Mucosa of rectum (tissue), 2 donors: ENCODE results near the gene GADD45A.

Experiments used
- H3K27ac ChIP-seq, 2 donors: one replicate each; pipeline ENCODE4 v1.7.0; 2013; ENCODE audit warnings: inconsistent platforms in 2 of 2, low read depth in 2 of 2, low read length in 2 of 2
- H3K27me3 ChIP-seq, 2 donors: one replicate each; pipeline ENCODE4 v1.7.0; 2013; ENCODE audit warnings: low read length in 2 of 2; ENCODE audit not compliant: control insufficient read depth in 2 of 2, insufficient read depth in 2 of 2
- H3K36me3 ChIP-seq, 2 donors: one replicate each; pipeline ENCODE4 v1.7.0; 2013; ENCODE audit warnings: low read length in 2 of 2; ENCODE audit not compliant: control insufficient read depth in 2 of 2, insufficient read depth in 2 of 2
- H3K4me1 ChIP-seq, 2 donors: one replicate each; pipeline ENCODE4 v1.7.0; 2013; ENCODE audit warnings: low read length in 2 of 2, mild to moderate bottlenecking in 1 of 2; ENCODE audit not compliant: control insufficient read depth in 2 of 2, insufficient read depth in 2 of 2
- H3K4me3 ChIP-seq, 2 donors: one replicate each; pipeline ENCODE4 v1.7.0; 2013; ENCODE audit warnings: low read length in 2 of 2
- H3K9ac ChIP-seq, 2 donors: one replicate each; pipeline ENCODE4 v1.7.0; 2013; ENCODE audit warnings: low read length in 2 of 2, low read depth in 1 of 2, mild to moderate bottlenecking in 1 of 2
- H3K9me3 ChIP-seq, 2 donors: one replicate each; pipeline ENCODE4 v1.7.0; 2013; ENCODE audit warnings: low read length in 2 of 2; ENCODE audit not compliant: control insufficient read depth in 2 of 2
- donor health status: healthy.
- donor health status: Normal muscosa, but diverticular disease.

Gene GADD45A

DNA sequence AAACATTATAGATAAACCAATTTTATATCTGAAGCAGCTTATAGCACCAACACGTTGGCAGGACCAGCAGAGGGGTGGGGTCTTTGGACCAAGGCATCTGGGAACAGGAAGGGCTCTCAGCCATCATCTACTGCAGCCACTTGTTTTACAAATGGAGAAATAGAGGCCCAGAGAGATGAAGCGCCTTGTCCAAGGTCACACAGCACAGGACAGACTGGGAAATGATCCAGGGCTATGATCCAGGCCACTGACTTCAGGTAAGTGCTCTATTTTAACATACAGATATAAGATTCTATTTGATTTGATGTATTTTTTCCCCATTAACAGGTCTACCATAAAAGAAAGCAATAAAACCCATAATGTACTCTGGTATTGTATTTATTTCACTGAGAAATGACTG lies 16.9 kb downstream of the GADD45A start:
- H3K36me3 ChIP-seq: peaks cover 8% of the 10 kb centered on the region in 2 donors
- H3K27ac ChIP-seq: no peak overlapping the region
- no peak overlapping the region for H3K4me3 ChIP-seq
- no peaks in the 10 kb centered on the region for H3K9me3 ChIP-seq
- no peak overlapping the region for H3K9ac ChIP-seq
- H3K4me1 ChIP-seq: no peaks in the 10 kb centered on the region
- H3K27me3 ChIP-seq: no peaks in the 10 kb centered on the region

DNA sequence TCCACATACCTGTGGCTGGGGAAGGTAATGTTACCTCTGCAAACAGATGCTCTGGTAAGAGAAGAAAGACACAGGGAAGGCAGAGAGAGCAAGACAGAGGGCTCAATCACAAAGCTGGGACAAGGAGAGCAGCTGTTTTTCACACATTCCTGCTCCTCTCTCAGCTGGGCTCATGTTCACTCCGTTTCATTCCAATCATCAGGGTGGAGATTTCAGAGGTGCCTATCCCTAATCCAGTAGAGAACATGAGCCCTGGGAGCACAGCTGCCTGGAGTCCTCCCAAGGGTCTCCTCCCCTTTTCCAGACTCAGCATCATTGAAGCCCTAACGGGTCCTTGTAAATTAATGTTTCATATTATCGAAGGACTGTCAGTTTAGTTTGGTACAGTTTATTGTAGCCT lies 19.4 kb downstream of the GADD45A start:
- H3K36me3 ChIP-seq: peaks cover 8 to 13% of the 10 kb centered on the region in 2 donors
- no peaks in the 10 kb centered on the region for H3K9me3 ChIP-seq
- no peak overlapping the region for H3K9ac ChIP-seq
- H3K27me3 ChIP-seq: no peaks in the 10 kb centered on the region
- H3K4me3 ChIP-seq: no peak overlapping the region
- H3K4me1 ChIP-seq: peaks cover 9 to 12% of the 10 kb centered on the region in 2 donors
- no peak overlapping the region for H3K27ac ChIP-seq

DNA sequence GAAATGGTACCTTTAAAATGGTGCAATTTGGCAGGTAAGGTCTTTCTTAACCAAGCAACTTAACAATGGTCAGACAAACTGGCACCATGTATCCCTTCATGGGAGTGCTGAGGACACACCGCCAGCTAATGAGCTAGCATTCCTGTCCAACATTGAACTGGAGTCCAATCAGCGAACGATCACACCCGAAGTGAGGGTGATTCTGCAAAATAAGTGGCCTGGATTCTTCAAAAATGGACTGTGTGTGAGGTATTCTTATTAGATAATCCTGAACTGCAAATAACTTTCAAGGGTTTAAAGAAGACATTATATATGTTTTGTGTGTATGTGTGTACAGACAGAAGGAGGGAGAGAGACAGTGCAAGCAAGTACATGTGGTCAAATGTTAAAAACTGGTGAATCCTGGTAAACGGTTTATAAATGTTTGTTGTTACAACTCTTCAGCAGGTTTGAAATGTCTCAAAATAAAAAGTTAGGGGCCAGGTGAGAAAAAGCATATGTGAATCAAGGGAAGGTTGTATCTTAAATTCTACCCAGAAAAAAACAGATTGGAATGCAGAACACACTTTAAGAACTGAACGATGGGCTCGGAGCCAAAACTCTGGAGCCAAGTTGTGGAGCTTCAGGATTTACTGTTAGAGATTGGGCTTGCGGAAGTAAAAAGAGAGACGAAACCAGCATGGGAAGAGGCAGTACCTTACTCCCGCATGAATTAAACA lies 20.9 kb downstream of the GADD45A start:
- Histone ChIP-seq H3K9ac (no peak overlapping the region), H3K36me3 (peaks cover 8 to 13% of the 10 kb centered on the region in 2 donors), H3K9me3 (no peaks in the 10 kb centered on the region), H3K4me1 (peaks cover 15 to 22% of the 10 kb centered on the region in 2 donors), H3K27ac (no peak overlapping the region), H3K27me3 (no peaks in the 10 kb centered on the region), H3K4me3 (no peak overlapping the region)

DNA sequence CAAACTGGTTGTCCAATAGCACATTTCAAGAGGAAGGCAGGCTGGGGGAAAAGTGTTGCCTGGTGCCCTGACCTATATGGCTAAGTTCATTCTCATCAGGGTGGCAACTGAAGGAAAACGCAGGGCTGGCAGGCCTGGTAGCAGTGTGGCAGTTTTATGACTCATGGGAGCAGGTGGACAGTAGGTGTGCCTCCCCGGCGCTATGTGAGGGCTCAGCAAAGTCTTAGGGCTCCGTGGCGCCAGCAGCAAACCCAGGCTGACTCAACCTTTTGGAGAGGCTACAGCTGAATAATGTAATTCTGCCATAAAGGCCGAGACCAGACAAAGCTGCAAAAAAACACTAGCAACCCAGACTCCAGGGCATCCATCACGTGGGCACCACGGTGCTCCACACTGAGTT lies 23.6 kb downstream of the GADD45A start:
- Histone ChIP-seq H3K9me3 (no peaks in the 10 kb centered on the region), H3K27ac (peak overlapping the region; percentile 27 to 29), H3K4me3 (no peak overlapping the region), H3K4me1 (peaks cover 33 to 48% of the 10 kb centered on the region in 2 donors), H3K9ac (no peak overlapping the region), H3K27me3 (no peaks in the 10 kb centered on the region), H3K36me3 (peaks cover 8 to 13% of the 10 kb centered on the region in 2 donors)

DNA sequence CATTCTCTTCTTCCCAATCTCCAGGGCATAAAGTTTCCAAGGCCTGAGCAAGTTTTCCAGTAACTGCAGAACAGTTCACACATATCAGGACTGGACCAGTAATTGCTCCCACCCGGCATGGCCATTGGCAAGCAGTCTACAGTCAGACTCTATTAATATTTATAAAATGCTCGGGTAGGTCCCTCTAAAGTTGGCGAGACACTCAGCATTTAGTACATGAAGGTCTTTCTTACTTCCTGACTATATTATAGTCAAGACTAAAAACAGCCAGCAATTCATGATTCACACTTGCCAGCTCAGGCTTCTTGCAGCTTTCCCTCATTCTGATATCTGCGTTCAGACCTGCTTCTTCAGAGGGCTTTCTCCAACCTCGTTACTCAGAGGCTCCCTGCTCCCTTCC lies 25.4 kb downstream of the GADD45A start:
- H3K4me1 ChIP-seq: peaks cover 43 to 62% of the 10 kb centered on the region in 2 donors
- peak overlapping the region; percentile 67 to 69 for H3K27ac ChIP-seq

DNA sequence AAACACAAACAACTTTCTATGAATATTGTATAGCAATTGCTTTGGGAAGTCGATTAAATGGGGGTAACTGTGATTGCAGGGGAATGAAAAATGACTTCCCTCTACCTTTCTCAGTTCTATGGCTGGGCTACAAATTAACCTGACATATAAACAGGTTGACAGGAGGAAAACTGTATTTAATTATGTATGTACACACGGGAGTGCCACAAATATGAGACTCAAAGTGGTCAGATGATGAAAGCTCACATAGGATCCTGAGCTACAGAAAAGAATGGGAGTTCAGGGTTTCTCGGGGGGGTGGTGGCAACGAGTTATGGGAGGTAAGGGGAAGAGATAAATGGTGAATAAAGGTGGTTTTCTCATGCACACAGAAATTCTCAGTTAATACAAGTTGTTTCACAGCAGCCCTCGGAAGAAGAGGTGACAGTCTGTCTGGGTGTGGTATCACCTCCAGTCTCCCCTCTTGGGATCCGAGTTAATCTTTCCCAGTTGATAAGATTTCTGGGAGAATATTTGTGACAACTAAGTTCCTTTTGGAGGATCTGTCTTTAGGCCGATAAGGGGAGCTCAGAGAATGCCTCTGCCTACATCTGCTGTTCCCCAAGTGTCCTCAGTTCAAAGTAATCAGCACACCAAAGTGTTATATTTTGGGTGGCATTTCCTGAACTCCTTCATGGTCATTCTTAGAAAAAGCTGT lies 26.3 kb downstream of the GADD45A start:
- Histone ChIP-seq H3K4me1 (peaks cover 43 to 68% of the 10 kb centered on the region in 2 donors), H3K9ac (peak overlapping the region in 1 of 2 donors; percentile 13), H3K27ac (peak overlapping the region; percentile 67 to 69)

More for the DNA sequence above, 25.4 kb downstream of the GADD45A start:
- H3K4me3 ChIP-seq: no peak overlapping the region
- no peaks in the 10 kb centered on the region for H3K27me3 ChIP-seq
- H3K9ac ChIP-seq: no peak overlapping the region
- H3K9me3 ChIP-seq: no peaks in the 10 kb centered on the region
- peaks cover 0 to 6% of the 10 kb centered on the region in 2 donors for H3K36me3 ChIP-seq

DNA sequence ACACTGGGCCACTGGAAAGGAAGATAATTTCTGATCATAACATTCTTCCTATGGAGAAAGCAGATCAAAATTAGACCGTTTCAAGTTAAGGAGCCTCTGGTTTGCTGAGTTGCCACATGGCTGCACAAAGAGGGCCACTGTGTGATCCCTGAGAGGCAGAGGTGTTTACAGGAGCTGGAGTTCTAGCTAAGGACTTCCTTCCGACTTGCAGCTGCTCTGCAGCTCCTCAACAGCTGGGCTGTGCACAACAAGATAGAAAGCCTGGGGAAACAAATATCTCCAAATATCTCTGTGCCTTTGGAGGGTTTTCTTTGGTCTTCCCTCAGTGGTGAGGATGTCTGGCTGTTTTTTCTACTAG lies 26.8 kb downstream of the GADD45A start:
- H3K4me1 ChIP-seq: peaks cover 49 to 73% of the 10 kb centered on the region in 2 donors
- H3K9me3 ChIP-seq: no peaks in the 10 kb centered on the region
- H3K4me3 ChIP-seq: no peak overlapping the region
- peaks cover 0 to 5% of the 10 kb centered on the region in 2 donors for H3K36me3 ChIP-seq
- H3K27me3 ChIP-seq: no peaks in the 10 kb centered on the region
- H3K27ac ChIP-seq: peak overlapping the region; percentile 67 to 69
- H3K9ac ChIP-seq: peak overlapping the region in 1 of 2 donors; percentile 13

More for the DNA sequence above, 26.3 kb downstream of the GADD45A start:
- Histone ChIP-seq H3K4me3 (no peak overlapping the region), H3K36me3 (peaks cover 0 to 6% of the 10 kb centered on the region in 2 donors), H3K9me3 (no peaks in the 10 kb centered on the region), H3K27me3 (no peaks in the 10 kb centered on the region)

DNA sequence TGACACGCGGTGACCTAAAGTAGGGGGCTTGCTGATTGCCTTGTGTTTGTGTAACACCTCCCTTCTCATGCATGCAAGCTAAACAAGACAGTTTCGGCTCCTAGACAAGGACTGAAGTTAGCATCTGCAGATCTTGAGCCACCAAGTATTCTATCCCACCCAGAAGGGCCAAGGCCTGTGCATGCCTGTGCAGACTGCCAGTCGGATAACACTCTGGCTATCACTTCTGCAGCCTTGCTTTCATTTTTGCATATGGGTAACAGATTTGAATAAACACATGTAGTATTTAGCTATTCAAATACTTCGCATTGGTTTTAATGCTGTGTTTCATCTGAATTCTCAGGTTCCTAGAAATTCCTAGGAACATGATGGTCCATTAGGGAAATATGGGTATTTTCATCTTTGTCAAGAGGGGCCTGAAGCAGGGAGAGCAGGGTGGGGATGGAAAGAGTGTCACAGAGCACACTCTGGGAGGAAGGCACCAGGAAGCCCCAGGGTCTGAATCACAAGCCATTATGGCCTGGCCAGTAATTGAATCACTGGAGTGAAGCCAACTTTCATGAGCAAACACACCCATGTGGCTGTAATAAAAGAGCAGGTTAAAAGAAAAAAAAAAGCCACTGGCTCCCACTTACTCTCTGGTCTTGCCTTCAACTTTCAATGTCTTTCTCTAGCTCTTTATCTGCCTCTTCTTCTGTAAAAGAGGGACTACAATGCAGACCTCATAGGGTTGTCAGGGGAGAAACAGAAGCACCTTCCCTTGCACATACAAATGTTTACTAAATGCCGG lies 28.3 kb downstream of the GADD45A start:
- no peaks in the 10 kb centered on the region for H3K36me3 ChIP-seq
- H3K9ac ChIP-seq: peak overlapping the region; percentile 4 to 48
- H3K27me3 ChIP-seq: no peaks in the 10 kb centered on the region
- no peak overlapping the region for H3K4me3 ChIP-seq
- peak overlapping the region; percentile 61 to 81 for H3K27ac ChIP-seq
- peaks cover 57 to 81% of the 10 kb centered on the region in 2 donors for H3K4me1 ChIP-seq
- no peaks in the 10 kb centered on the region for H3K9me3 ChIP-seq

DNA sequence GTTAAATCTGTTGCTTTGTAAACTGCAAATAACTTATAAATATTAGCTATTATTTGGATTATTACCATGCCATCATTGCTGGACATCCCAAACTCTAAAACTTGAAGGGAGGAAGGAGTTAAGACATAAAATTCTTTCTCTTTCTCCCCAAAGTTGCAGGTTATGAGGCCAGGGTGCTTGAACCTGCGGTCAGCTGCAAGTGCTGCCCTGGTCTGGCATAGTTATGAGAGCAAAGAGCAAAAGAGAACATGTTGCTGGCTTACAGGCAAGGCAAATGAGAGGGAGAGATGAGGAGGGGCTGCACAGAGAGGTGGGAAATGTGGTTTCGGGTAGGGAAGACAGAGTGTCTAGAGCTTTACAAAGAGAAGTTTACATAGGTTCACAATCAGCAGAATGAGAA lies 30.8 kb downstream of the GADD45A start:
- H3K9ac ChIP-seq: no peak overlapping the region
- no peaks in the 10 kb centered on the region for H3K36me3 ChIP-seq
- H3K9me3 ChIP-seq: no peaks in the 10 kb centered on the region
- H3K27ac ChIP-seq: no peak overlapping the region
- peaks cover 43 to 61% of the 10 kb centered on the region in 2 donors for H3K4me1 ChIP-seq
- H3K27me3 ChIP-seq: no peaks in the 10 kb centered on the region
- no peak overlapping the region for H3K4me3 ChIP-seq

DNA sequence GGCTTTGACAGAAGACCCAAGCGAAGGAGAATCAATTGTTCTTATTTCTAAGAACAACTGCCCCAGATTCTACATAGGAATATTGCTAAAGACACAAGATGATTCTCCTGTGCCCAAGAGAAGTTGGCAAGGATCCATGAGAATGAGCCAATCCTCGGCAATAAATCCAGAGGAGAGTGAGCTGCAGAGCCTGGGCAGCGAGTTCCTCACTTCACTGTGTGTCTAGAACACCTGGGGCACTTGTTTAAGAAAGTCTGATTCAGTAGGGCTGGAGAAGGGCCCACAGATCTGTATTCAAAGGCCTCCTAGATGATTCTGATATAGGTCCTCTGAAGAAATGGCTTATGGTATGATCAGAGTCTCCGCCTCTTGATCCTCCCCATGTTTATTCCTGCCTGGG lies 31.8 kb downstream of the GADD45A start:
- Histone ChIP-seq H3K4me3 (no peak overlapping the region), H3K9ac (no peak overlapping the region), H3K4me1 (peaks cover 35 to 52% of the 10 kb centered on the region in 2 donors), H3K36me3 (no peaks in the 10 kb centered on the region), H3K27ac (peak overlapping the region; percentile 23 to 64), H3K9me3 (no peaks in the 10 kb centered on the region), H3K27me3 (no peaks in the 10 kb centered on the region)
